ENCODE results near the gene DLD.
"Not testable (repeated sequence)": the region's sequence is repeated elsewhere in the genome, so short reads cannot be mapped to it uniquely, and the experiment has no call there.

The DLD gene

DNA sequence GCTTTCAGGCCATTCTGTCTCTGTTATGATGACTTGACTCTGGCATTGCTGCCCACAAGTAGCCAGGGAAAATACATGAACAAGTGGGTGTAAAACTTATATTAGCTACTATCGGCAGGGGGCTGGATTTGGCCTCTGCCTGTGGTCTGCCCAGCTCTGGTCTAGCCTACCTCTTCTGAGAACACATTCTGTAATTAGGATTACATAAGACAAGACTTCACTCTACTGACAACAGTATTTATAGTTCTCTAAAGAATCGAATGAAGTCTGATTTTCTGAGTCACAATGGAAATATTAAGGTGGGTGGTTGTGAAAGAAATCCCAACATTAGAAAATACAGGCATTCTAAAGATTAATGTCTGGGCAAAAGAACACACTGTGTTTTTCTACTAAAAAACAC lies 55.5 kb downstream of the DLD start:
- DNase-seq, result no peak

DNA sequence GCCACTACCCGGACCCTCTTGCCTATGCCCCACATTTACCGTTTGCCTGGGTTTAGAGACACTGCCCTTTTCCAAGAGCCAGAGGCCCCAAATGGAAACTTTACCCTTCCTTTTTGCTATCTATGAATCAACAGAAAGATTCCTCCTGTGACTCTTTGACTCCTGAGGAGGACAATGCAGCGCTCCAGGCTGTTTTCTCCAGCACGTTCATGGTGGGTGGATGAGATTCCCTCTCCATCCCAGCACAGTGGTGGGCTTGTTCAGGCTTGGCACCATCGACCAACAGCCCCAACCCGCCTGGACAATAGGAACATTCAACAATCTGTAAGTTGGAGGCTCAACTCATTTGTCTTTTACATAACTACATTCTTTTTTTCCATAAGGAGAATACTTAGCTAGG lies 55.9 kb downstream of the DLD start:
- DNase-seq, result no peak

DNA sequence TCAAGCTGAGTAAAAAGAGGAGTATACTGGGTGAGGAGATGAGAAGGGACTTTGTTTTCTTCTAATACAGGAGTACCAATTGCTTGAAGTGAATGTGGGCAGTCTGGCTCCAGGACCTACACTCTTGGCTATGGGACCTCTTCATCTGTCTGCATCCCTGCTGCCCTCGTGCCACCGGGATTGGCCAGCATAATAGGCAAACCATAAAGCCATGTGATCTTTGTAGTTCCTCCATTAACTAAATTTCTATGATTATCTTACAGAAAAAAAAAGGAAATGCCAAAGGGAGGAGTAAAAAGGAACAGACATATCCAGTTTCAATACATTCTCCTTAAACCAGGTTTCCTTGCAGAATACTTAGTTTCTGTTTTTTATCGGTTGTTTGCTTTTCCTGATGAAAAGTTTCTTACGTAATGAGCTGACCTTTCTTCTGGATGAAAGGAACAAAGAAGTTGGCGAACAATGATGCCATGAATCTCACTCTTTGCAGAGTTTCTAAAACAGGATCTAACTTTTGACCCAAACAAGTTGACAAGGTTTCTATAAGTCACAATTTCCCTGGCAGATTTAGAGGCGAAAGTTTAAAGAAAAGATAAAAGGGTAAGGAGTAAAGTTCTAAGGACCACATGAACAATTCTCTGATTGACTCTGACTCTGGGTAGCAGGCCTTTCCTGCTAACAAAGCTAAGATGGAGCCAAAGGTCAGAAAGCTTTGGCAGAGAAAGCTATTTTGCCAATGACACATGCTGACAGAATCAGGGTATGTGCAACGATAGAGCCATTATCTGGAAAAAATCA lies 57.9 kb downstream of the DLD start:
- no peak for DNase-seq

DNA sequence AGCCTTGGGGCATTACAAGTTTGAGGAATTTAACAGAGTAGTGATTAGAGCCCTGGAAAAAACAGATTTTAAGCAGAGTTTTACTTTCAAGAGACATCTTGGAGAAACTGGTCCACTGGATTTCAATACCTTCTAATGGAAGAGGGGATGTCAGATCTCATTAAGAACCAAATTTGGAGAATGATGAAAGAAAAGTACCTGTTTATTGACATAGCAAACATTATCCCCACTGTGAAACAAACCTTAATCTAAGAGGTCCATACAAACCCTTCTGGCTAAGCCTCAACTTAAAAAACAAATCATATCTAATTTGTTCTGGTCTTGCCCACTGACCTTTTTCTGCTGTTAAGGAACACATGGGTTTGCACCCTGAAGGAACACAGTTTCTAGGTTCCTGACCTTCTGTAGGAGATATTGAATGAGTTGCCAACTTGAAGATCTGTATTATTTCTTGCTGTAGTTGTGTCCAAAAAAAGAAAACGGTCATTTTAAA lies 58.5 kb downstream of the DLD start:
- DNase-seq, result no peak

DNA sequence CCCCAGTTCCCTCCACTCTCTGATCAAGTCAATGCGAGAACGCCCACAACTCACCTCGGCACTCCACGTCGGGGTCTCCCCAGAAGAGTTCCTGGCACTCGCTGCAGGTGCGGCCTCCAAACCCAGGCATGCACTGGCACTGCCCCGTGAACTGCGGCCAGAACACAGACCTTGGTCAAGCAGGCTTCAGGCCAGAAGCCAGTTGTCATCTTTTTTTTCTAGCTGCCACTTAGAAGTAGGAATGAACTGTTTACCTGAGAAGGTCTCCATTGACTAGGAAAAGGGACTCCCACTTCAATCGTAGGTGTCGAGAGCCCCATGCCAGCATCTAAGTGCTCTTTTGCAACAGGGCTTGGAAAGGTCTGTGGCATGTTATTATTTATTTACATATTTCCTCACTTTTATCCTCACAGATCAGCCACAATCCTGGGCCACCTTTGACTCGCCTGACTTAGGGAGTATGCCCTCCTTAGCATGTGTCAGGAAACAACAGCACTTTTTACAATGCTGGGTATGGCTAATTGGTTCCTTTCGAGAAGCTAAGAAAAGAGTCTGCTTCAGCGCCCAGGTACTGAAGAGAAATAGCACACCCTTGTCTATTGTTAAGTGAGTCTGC lies 60.3 kb downstream of the DLD start:
- DNase-seq, result no peak

DNA sequence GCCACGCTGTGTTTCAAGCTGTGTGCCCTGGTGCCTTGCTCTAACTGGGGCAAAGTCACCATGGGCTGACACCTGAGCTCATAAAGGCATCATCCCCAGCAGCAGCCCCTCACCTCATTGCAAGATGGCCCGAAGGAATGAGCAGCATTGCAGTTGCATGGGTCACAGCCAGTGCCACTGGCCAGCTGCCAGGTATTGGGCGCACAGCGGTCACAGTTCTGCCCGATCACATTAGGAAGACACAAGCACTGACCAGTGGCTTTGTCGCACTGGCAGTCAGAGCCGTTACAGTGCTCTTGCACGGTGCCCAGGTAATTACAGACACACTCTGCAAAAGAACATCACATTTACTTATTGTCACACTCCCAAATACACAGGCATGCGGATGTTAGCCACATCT lies 60.9 kb downstream of the DLD start:
- no peak for DNase-seq

DNA sequence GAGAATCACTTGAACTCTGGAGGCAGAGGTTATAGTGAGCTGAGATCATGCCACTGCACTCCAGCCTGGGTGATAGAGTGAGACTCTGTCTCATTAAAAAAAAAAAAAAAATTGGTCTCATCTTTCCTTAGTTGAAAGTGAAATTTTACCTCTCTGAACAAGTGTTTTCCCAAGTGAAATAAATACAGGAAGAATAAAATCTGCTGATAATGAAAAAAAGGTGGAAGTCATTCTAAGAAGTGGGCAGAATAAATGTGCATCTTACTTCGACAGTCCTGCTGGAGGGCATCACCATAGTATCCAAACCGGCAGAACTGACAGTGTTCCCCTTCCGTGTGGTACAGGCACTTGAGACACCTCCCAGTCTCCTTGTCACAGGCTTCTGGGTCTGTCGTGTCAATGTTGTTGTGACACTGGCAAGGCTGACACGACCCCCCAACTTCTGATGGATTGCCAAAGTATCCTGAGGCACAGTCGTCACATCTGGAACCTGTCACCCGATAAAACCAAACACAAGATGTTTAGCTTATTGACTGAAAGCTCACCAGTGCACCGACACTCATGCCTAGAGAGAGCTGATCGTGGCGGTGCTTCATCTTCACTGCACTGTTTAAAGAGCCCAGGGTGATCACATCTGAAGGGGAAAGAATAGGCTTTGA lies 62.4 kb downstream of the DLD start:
- no peak for DNase-seq

DNA sequence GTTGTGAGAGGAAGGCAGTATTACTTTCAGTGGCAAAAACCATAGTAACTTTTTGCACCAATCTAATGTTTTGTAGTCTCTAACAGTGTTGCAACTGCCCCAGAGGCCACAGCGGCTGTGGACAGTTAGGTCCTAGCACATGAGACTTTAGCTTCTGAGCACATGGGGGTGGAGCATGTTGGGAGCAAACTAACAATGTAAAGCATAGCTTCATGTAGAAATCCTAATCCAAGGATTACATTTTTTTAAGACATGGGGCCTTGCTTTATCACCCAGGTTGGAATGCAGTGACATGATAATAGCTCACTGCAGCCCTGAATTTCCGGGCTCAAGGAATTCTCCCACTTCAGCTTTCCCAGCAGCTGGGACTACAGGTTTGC lies 62.9 kb downstream of the DLD start:
- DNase-seq, result no peak

DNA sequence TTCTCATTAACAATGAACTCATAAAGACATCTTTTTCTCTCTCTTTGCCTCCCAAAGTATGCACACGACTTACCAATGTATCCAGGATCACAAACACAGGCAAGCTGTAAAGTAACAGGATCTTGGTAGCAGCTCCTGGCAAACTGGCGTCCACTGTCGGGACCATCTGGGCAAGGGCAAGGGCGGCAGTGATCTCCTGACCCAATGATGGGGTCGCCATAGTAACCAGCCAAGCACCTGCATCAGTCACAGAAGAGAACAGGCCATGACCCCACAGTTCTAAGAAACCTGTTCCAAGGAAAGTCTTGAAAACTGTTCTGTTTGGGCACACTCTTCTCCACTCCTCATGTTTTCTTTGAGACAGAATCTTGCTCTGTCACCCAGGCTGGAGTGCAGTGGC lies 64.4 kb downstream of the DLD start:
- no peak for DNase-seq

DNA sequence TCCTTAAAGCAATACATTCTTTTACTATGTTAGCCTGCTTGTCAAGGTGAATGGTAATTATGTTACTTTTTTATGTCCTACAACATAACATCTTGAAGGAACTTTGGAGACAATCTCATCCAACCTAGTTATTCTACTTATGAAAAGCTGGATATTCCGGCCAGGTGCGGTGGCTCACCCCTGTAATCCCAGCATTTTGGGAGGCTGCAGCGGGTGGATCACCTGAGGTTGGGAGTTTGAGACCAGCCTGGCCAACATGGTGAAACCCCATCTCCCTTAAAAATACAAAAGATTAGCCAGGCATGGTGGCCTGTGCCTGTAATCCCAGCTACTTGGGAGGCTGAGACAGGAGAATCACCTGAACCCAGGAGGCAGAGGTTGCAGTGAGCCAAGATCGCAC lies 66.0 kb downstream of the DLD start:
- not testable (repeated sequence) for DNase-seq

DNA sequence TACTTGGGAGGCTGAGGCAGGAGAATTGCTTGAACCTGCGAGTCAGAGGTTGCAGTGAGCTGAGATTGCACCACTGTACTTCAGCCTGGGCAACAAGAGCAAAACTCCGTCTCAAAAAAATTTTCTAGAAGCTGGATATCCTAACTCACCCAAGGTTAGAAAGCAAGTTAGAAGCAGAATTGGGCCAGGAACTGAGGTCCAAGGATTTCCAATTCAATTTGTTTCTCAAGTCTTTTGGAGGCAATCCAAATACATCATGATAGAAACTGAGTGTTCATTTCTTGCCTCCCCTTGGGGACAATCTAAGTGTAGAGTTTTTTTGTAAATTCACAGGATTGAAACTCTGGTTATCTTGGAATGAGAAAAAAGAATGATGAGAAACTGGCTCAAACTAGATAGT lies 66.5 kb downstream of the DLD start:
- DNase-seq, result no peak

DNA sequence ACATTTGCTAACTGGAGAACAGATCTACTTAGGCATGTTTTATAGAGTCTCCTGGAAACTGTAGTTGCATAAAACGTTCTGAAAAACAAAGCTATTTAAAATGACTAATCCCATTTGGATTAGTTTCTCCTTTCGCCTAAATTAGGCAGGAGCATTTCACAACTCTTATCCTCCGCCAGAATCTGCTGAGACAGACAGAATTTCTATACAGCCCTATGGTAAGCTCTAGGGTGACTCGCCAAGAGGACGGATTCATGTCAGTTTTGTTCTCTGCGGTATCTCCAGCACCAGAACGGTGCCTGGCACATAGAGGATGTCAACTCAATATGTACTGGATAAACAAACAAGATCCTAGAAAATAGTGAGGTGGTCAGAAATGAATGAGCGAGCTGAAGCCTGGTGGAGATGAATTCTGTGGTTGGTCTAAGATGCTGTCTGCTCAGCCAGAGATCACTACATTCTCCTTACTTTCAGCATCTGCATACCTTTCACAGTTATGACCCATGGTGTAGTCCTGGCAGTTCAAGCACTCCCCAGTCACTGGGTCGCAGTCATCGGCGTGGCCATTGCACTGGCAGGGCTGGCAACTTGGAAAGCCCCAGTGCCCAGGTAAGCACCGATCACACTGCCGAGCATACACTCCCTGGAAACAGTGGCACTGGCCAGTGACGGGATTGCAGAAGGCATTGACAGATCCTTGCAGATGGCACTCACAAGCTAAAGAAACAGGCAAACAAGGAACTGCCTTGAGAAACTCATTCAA lies 68.0 kb downstream of the DLD start:
- no peak for DNase-seq

DNA sequence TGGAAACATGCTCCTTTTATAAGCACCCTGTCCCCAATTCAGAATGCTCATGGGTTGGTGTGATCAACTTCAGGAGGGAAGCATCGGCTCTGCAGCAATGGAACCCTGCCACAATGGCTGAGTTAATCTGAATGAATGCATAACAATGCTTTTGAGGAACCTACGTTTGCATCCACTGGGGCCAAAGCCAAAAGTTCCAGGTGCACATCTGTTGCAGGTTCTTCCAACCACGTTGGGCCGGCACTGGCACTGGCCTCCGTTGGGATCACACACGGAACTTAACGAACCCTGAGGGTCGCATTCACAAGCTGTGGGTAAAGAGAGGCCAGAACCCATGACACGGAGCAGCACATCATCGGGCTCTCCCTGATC lies 68.5 kb downstream of the DLD start:
- DNase-seq, result no peak

DNA sequence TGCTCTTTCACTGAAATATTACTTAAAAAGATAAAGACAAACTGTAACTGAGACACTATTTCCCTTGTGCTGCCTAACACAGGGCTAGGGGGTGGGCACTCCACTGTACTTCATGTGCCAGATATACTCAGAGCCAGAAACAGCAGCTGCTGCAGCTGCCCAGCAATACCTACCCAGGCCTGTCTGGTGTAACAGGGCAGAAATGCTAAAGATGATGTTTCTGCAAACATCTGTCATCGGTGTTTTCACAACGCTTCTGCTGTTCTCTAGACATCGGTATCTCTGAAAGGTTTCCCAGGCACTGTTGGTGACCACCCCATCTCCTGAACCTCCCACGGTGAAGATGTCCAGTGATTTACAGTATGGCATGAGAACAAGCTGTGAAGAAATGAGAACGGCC lies 69.3 kb downstream of the DLD start:
- DNase-seq, result no peak

DNA sequence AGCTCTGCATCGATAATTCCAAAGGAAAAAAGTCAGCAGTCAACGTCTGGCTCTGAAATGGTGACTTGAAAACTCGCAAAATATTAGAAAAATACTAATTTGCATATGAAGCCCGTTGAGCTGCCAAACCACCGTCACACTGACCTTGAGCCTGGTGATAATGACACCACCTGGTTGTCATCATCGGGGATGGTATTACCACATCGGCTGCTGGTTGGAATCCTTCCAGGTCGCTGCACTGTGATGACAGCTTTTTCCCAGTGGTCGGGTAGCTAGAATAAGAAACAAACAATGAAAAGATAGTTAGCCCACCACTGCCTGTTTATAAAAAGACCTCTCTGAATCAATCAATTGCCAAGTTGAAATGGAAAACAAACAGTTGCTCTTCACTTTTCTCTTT lies 70.4 kb downstream of the DLD start:
- DNase-seq, result no peak

DNA sequence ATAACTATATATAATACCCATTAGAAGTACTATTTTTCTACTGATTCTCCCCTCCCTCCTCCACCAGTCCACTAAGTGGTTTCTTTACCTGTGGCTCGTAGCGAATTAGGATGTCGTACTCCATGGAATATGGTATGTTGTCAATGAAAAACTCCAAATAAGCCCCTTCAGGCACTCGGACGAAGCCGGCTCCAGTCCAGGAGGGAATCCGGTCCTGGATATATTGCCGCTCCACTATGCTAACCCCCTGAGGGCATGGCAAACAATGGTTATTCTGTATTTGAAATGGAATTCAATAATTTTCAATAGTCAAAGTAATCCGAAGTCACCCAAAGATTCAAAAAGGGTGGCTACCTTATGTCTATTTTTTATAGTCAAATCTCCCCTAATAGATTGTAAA lies 71.8 kb downstream of the DLD start:
- no peak for DNase-seq

DNA sequence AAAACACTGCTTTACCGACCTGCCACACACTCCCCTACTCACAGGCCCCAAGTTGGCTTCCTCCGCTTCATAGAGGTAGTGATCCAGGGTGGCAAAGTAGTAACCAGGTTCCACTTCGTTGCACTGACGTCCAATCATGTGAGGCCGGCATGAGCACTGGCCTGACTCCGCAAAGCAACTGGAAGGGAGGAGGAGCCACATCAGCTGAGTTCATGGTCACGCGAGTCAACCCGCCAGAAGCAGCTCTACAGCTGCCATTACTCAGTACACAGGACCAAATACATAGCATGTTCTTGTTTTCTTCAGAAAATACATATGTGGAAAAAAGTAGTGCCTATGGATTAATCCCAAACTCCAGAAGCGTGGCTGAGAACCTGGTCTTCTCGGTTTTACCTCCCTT lies 73.5 kb downstream of the DLD start:
- DNase-seq, result no peak

DNA sequence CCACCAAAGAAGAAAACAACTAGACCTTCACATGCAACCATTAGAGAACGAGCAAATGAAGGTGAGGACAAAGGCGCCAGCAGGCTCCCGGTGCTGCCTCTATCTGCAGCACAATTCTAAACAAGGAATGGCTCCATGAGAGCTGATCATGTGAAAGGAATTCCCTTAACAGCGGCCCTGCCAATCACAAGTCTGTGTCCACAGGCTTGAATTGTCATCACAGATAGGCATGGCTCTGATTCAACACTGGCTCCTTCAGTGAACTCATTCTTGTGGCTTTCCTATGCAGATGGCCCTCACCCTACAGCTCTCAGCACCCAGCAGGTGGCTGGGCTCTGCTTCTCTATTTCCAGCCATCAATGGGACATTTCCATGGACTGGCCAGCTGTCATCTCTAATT lies 75.7 kb downstream of the DLD start:
- DNase-seq, result no peak

DNA sequence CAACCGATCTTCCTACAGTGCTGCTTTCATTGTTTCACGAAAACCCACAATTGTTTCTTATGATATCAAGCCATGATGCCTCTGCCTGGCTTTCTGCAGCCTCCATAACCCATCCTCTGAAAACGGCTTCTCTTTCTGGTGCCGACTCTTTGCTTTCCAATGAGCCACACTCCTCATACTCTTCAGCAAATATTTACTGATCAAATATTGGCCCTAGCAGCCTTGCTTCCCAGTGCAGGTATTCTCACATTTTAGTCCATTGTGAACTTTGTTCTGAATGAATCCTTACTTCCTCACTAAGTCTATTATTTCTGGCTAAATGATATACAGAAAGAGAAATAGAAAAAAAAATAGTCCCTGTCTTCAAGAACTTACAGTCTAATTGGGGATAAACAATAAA lies 76.4 kb downstream of the DLD start:
- DNase-seq, result no peak

DNA sequence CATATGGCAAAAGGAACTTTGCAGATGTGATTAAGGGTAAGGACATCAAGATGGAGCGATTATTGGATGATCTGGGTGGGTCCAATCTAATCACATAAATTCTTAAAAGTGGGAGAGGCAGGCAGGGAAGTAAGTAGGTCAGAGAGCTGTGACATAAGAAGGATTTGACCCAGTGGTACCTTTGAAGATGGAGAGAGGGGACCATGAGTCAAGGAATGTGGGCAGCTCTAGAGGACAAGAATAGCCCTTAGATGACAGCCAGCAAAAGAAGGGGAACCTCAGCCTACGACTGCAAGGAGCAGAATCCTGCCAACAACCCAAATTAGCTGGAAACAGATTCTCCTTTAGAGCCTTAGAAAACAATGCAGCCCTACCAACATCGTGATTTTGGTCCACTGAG lies 77.5 kb downstream of the DLD start:
- no peak for DNase-seq

DNA sequence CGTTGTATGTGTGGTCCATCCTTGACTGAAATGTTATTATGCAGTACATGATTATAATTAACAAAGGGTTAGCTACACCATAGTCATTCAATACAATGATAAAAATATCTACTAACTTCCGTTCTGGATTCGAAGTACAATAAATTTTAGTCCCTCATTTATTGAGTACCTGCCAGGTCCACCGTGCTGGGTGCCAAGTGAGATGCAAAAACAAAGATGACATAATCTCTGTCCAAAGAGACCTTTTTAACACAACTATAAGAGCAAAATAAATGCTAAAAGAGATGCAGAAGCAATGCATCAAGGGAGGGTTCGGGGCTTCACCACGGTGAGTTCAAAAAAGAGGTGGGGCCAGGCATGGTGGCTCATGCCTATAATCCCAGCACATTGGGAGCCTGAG lies 78.9 kb downstream of the DLD start:
- no peak for DNase-seq

Data from hematopoietic multipotent progenitor cell treated with erythropoietin and hydrocortisone succinate and interleukin-3 and kit ligand, for 6 days (in vitro differentiated cells).